Panc1 (cell line): ENCODE measurements around the gene CDCP1. TPM values are rescaled to one million over a fixed set of nuclear protein-coding genes. Genes with fewer than 3 reads are reported as not detected.

Experiments used
- ATAC-seq: fragments of 200-7000 bp; cut with Tn5 transposase; 2 replicates; pipeline ENCODE4 v1.9.1; 2020; ENCODE audit warnings: mild to moderate bottlenecking, moderate library complexity
- BruUV-seq: library from RNA; stranded (reverse); fragments of 400-500 nt; replicated peaks from 2 replicates; lab custom pipeline; 2021; lab: Mats Ljungman, UMichigan
- CTCF ChIA-PET: fragments of 300-600 bp; sonication (Branson Sonifier 250); formaldehyde crosslinking; loops from one replicate; lab custom pipeline; 2022; ENCODE audit warnings: antibody characterized with exemption; lab: Charles Lee
- POLR2A ChIA-PET: fragments of 300-600 bp; sonication (Branson Sonifier 250); formaldehyde crosslinking; loops from one replicate; lab custom pipeline; 2022; ENCODE audit warnings: antibody characterized with exemption; lab: Charles Lee
- DNase-seq: peaks from one replicate; pipeline ENCODE4 v3.0.0-alpha.2; 2010; ENCODE audit warnings: low read depth, low spot score
- H3K27ac ChIP-seq: 2 replicates; pipeline ENCODE4 v1.5.1; 2011; ENCODE audit warnings: mild to moderate bottlenecking, low read length, inconsistent platforms
- H3K27me3 ChIP-seq: fragments of 200-500 bp; sonication (Bioruptor generic); 2 replicates; pipeline ENCODE4 v1.6.0; 2014; ENCODE audit warnings: low read length, inconsistent platforms; ENCODE audit not compliant: control insufficient read depth, insufficient read depth
- H3K36me3 ChIP-seq: fragments of 200-500 bp; sonication (Bioruptor generic); 2 replicates; pipeline ENCODE4 v1.5.1; 2014; ENCODE audit warnings: inconsistent platforms, mild to moderate bottlenecking, low read length, moderate library complexity; ENCODE audit not compliant: control insufficient read depth, insufficient read depth
- H3K4me1 ChIP-seq: 2 replicates; pipeline ENCODE4 v1.5.1; 2011; ENCODE audit warnings: inconsistent platforms, mild to moderate bottlenecking, low read length, moderate library complexity; ENCODE audit not compliant: control insufficient read depth, insufficient read depth
- H3K4me3 ChIP-seq, 2 experiments: 2 replicates each; pipeline ENCODE4 v1.5.1; 2011 to 2012; ENCODE audit warnings: low read depth in 2 of 2, low read length in 2 of 2, mild to moderate bottlenecking in 2 of 2, inconsistent platforms in 1 of 2, moderate library complexity in 1 of 2
- H3K9me3 ChIP-seq: fragments of 200-500 bp; sonication (Bioruptor generic); 2 replicates; pipeline ENCODE4 v1.5.1; 2014; ENCODE audit warnings: low read depth, mild to moderate bottlenecking, inconsistent platforms, low read length, moderate library complexity; ENCODE audit not compliant: control insufficient read depth, insufficient read depth
- POLR2AphosphoS5 ChIP-seq: IDR thresholded peaks from 2 replicates; pipeline ENCODE4 v1.6.1; 2012; ENCODE audit warnings: mild to moderate bottlenecking, low read depth, low read length, moderate library complexity
- SIN3A ChIP-seq: IDR thresholded peaks from 2 replicates; pipeline ENCODE4 v1.6.1; 2012; ENCODE audit warnings: low read depth, mild to moderate bottlenecking, low read length, moderate library complexity, borderline replicate concordance; ENCODE audit not compliant: insufficient read depth
- TCF7L2 ChIP-seq: IDR thresholded peaks from 2 replicates; pipeline ENCODE4 v1.6.1; 2011; ENCODE audit warnings: mild to moderate bottlenecking, low read depth, low read length, inconsistent platforms
- in situ Hi-C: cut with HindIII; loops from 2 replicates; pipeline ENCODE4 v1.10.0; 2016; ENCODE audit warnings: low sequenced_read_pairs, low pct_unique_long_range_greater_than_20kb
- intact Hi-C: fragments of 100-400 bp; cut with micrococcal nuclease; formaldehyde crosslinking; loops from one replicate; pipeline ENCODE4 v1.10.0; 2022; ENCODE audit not compliant: unreplicated experiment
- total RNA-seq: library from RNA; stranded (reverse); gene quantifications from one replicate; pipeline ENCODE4 v1.2.1, GENCODE V29; 2021; ENCODE audit not compliant: unreplicated experiment
- TF ChIP-seq, protein P1 (sequence below): fragments of 450-650 bp; IDR thresholded peaks from 2 replicates; pipeline ENCODE4 v1.5.1; 2017; ENCODE audit warnings: mild to moderate bottlenecking
- TF ChIP-seq, protein P2 (sequence below), 2 experiments: IDR thresholded peaks; 2 replicates each; pipeline ENCODE4 v1.6.1; 2011 to 2012; ENCODE audit warnings: low read depth in 2 of 2, control low read depth in 1 of 2, low read length in 1 of 2, mild to moderate bottlenecking in 1 of 2, moderate library complexity in 1 of 2; ENCODE audit not compliant: insufficient read depth in 1 of 2

CDCP1 gene
- total RNA-seq, 1 experiment from 2014 or later: 47.8 TPM

DNA sequence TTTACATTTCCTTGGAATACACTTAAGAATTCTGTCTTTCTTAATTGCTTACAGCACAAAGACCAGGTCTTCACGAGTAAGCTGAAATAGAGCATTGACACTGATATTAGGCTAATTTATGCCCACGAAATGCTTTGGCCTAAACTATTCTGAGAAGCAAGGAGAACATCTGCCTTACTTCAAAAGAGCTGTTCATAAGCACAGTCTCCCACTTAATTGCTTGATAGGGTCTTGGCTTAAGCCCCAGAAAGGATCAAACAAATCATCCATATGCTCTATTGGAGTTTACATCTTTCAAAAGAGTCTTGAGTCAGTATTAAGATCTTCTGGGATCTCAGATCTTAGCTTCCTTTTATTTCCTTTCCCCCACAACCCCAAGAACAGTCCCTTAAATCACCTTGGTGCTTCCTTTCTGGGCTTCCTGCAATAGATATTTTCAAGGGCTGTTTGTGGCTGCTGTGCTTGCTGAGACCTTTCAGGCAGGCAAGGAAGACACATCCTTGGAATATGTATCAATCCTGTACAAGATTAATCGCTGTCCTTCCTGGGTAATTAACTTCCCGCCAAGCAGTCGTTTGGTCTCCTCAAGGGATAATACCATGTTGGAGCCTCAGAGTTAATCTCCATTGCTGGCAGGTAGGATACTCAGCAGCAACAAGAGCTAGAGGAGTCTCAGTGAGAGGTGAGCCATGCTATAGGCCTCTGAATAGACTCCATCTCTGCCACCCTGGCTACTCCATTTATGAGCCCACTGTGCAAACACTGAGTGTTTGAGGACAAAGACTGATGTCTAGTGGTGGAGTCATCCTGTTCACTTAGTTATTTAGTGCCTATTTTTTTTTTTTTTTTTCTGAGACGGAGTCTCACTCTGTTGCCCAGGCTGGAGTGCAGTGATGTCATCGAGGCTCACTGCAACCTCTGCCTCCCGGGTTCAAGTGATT is 42.8 kb upstream of the CDCP1 start:
- in situ Hi-C loops (no loop called here), intact Hi-C loops (no loop called here)
- ChIA-PET CTCF (no interaction called here), POLR2A (no interaction called here)
- H3K36me3 ChIP-seq: no peaks in the 10 kb centered on the region
- TF ChIP-seq TCF7L2: no peak
- TF ChIP-seq, protein P1, sequence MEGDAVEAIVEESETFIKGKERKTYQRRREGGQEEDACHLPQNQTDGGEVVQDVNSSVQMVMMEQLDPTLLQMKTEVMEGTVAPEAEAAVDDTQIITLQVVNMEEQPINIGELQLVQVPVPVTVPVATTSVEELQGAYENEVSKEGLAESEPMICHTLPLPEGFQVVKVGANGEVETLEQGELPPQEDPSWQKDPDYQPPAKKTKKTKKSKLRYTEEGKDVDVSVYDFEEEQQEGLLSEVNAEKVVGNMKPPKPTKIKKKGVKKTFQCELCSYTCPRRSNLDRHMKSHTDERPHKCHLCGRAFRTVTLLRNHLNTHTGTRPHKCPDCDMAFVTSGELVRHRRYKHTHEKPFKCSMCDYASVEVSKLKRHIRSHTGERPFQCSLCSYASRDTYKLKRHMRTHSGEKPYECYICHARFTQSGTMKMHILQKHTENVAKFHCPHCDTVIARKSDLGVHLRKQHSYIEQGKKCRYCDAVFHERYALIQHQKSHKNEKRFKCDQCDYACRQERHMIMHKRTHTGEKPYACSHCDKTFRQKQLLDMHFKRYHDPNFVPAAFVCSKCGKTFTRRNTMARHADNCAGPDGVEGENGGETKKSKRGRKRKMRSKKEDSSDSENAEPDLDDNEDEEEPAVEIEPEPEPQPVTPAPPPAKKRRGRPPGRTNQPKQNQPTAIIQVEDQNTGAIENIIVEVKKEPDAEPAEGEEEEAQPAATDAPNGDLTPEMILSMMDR: no peak
- no peak for TF ChIP-seq POLR2AphosphoS5
- TF ChIP-seq, protein P2, sequence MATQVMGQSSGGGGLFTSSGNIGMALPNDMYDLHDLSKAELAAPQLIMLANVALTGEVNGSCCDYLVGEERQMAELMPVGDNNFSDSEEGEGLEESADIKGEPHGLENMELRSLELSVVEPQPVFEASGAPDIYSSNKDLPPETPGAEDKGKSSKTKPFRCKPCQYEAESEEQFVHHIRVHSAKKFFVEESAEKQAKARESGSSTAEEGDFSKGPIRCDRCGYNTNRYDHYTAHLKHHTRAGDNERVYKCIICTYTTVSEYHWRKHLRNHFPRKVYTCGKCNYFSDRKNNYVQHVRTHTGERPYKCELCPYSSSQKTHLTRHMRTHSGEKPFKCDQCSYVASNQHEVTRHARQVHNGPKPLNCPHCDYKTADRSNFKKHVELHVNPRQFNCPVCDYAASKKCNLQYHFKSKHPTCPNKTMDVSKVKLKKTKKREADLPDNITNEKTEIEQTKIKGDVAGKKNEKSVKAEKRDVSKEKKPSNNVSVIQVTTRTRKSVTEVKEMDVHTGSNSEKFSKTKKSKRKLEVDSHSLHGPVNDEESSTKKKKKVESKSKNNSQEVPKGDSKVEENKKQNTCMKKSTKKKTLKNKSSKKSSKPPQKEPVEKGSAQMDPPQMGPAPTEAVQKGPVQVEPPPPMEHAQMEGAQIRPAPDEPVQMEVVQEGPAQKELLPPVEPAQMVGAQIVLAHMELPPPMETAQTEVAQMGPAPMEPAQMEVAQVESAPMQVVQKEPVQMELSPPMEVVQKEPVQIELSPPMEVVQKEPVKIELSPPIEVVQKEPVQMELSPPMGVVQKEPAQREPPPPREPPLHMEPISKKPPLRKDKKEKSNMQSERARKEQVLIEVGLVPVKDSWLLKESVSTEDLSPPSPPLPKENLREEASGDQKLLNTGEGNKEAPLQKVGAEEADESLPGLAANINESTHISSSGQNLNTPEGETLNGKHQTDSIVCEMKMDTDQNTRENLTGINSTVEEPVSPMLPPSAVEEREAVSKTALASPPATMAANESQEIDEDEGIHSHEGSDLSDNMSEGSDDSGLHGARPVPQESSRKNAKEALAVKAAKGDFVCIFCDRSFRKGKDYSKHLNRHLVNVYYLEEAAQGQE (IDR thresholded peaks at IDR 0.05; ENCODE audit: insufficient read depth in 1 of 2, low read depth in 2 of 2, low read length in 1 of 2): no peak
- TF ChIP-seq SIN3A: no peak
- H3K27me3 ChIP-seq: no peaks in the 10 kb centered on the region
- ATAC-seq: no peak
- no peak overlapping the region for H3K27ac ChIP-seq
- H3K4me1 ChIP-seq: no peaks in the 10 kb centered on the region
- H3K4me3 ChIP-seq: no peak overlapping the region
- no TSS peak for BruUV-seq
- DNase-seq: no peak
- H3K9me3 ChIP-seq: no peaks in the 10 kb centered on the region

DNA sequence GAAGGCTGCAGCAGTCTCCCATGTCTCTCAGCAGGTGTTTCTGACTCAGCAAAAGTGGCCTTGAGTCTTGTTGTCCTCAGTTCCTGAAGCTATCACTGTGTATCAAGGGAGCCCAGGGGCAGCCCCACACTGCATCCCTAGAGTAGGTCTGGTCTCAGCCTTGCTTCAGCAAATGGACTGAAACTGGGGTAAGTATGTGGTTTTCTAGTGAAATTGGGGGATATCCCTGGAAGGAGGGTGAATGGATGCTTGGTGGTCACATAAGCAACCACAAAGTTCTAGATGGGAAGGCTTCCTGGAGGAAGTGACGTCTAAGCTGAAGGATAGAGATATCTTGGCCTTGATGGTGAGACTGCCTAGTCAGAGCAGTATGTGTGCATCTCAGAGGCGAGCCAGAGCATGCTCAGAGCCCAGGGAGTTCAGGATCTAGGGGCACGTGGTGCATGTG is 41.5 kb upstream of the CDCP1 start:
- no TSS peak for BruUV-seq
- intact Hi-C loops: no loop called here
- Histone ChIP-seq H3K4me3 (no peak overlapping the region), H3K9me3 (no peaks in the 10 kb centered on the region), H3K27ac (no peak overlapping the region), H3K4me1 (no peaks in the 10 kb centered on the region), H3K27me3 (no peaks in the 10 kb centered on the region), H3K36me3 (no peaks in the 10 kb centered on the region)
- no peak for TF ChIP-seq SIN3A
- TF ChIP-seq POLR2AphosphoS5: no peak
- POLR2A ChIA-PET: no interaction called here
- ATAC-seq: no peak
- CTCF ChIA-PET: no interaction called here
- in situ Hi-C loops: no loop called here
- no peak for DNase-seq

DNA sequence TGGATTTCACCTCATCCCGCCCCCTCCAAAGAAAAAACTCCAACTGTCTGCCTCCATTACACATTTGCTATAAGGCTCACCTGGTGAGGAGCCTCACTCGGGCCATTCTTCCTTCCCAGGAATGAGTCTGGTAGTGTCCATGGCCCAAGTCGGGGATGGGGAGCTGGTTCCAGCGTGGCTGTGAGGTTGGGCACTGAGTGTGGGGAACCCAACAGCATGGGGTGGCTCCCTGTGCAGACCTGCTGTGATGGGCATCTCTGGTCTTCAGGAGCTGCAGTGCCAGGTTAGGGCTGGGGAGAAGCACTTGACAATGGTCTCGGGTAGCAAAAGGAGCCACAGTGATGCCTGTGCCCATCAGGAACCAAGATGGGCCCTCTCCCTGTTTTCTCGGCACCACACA is 40.7 kb upstream of the CDCP1 start:
- ChIA-PET CTCF (no interaction called here), POLR2A (no interaction called here)
- ATAC-seq (no peak), DNase-seq (no peak)
- Histone ChIP-seq H3K4me1 (no peaks in the 10 kb centered on the region), H3K27me3 (no peaks in the 10 kb centered on the region), H3K9me3 (no peaks in the 10 kb centered on the region), H3K4me3 (no peak overlapping the region), H3K27ac (no peak overlapping the region), H3K36me3 (no peaks in the 10 kb centered on the region)
- no TSS peak for BruUV-seq
- TF ChIP-seq SIN3A: no peak
- TF ChIP-seq, protein P1: no peak
- TF ChIP-seq POLR2AphosphoS5: no peak
- TF ChIP-seq, protein P2 (IDR thresholded peaks at IDR 0.05; ENCODE audit: insufficient read depth in 1 of 2, low read depth in 2 of 2, low read length in 1 of 2): no peak
- TF ChIP-seq TCF7L2: no peak
- intact Hi-C loops (no loop called here), in situ Hi-C loops (no loop called here)
